Measurements from ENCODE around the gene FNDC3B.

Gene FNDC3B

GRCh38 chr3:172052405-172052804, 13.0 kb downstream of the FNDC3B start:
- TF ChIP-seq CTCF (IDR thresholded peaks at IDR 0.05; ENCODE audit: low read depth, low read length, missing control alignments): no peak
- in situ Hi-C loops (cut with HindIII; ENCODE audit: low sequenced_read_pairs): no loop called here
- H3K4me3 ChIP-seq (ENCODE audit: low read depth, low read length): no peak overlapping the region
- no peak for DNase-seq (ENCODE audit: low read depth)

GRCh38 chr3:172054115-172054764, 14.9 kb downstream of the FNDC3B start:
- H3K4me3 ChIP-seq (ENCODE audit: low read depth, low read length): no peak overlapping the region
- in situ Hi-C loops (cut with HindIII; ENCODE audit: low sequenced_read_pairs): no loop called here
- DNase-seq (ENCODE audit: low read depth): no peak
- TF ChIP-seq CTCF (IDR thresholded peaks at IDR 0.05; ENCODE audit: low read depth, low read length, missing control alignments): no peak

GRCh38 chr3:172056416-172056815, 17.0 kb downstream of the FNDC3B start:
- no peak for TF ChIP-seq CTCF (IDR thresholded peaks at IDR 0.05; ENCODE audit: low read depth, low read length, missing control alignments)
- H3K4me3 ChIP-seq (ENCODE audit: low read depth, low read length): no peak overlapping the region
- in situ Hi-C loops (cut with HindIII; ENCODE audit: low sequenced_read_pairs): no loop called here
- no peak for DNase-seq (ENCODE audit: low read depth)

- in situ Hi-C loops (cut with HindIII; ENCODE audit: low sequenced_read_pairs): no loop called here
- no peak overlapping the region for H3K4me3 ChIP-seq (ENCODE audit: low read depth, low read length)
- DNase-seq (ENCODE audit: low read depth): no peak
- TF ChIP-seq CTCF (IDR thresholded peaks at IDR 0.05; ENCODE audit: low read depth, low read length, missing control alignments): no peak
These were observed 17.7 kb downstream of the FNDC3B start for GRCh38 chr3:172057059-172057458.

GRCh38 chr3:172057624-172058327, 18.4 kb downstream of the FNDC3B start:
- no peak overlapping the region for H3K4me3 ChIP-seq (ENCODE audit: low read depth, low read length)
- no peak for DNase-seq (ENCODE audit: low read depth)
- TF ChIP-seq CTCF (IDR thresholded peaks at IDR 0.05; ENCODE audit: low read depth, low read length, missing control alignments): no peak
- in situ Hi-C loops (cut with HindIII; ENCODE audit: low sequenced_read_pairs): no loop called here

GRCh38 chr3:172059532-172059931, 20.2 kb downstream of the FNDC3B start:
- no peak for TF ChIP-seq CTCF (IDR thresholded peaks at IDR 0.05; ENCODE audit: low read depth, low read length, missing control alignments)
- no peak for DNase-seq (ENCODE audit: low read depth)
- in situ Hi-C loops (cut with HindIII; ENCODE audit: low sequenced_read_pairs): no loop called here
- no peak overlapping the region for H3K4me3 ChIP-seq (ENCODE audit: low read depth, low read length)

All from astrocyte of the cerebellum (primary cell).